GM18907 (cell line): Measurements from ENCODE around the gene CEP63.

Source experiments
- ATAC-seq: cut with Tn5 transposase; IDR thresholded peaks from one replicate; pipeline ENCODE4 v1.9.1; 2021; ENCODE audit warnings: mild to moderate bottlenecking, moderate library complexity; ENCODE audit not compliant: unreplicated experiment

Gene CEP63

GRCh38 chr3:134466331-134466730, 19.5 kb upstream of the CEP63 start:
- ATAC-seq, result no peak

- no peak for ATAC-seq
Observed at GRCh38 chr3:134468519-134468918, 17.3 kb upstream of the CEP63 start.

- ATAC-seq, result no peak
Observed at GRCh38 chr3:134471521-134472193, 14.2 kb upstream of the CEP63 start.

- ATAC-seq, result no peak
Observed at GRCh38 chr3:134472831-134473230, 13.0 kb upstream of the CEP63 start.

GRCh38 chr3:134473868-134474546, 11.8 kb upstream of the CEP63 start:
- no peak for ATAC-seq

- ATAC-seq, result no peak
Observed at GRCh38 chr3:134474956-134475355, 10.9 kb upstream of the CEP63 start.

- ATAC-seq, result no peak
Observed at GRCh38 chr3:134476306-134476705, 9.6 kb upstream of the CEP63 start.

GRCh38 chr3:134477002-134477401, 8.9 kb upstream of the CEP63 start:
- ATAC-seq, result no peak

- ATAC-seq, result no peak
Observed at GRCh38 chr3:134477938-134478337, 7.9 kb upstream of the CEP63 start.

- ATAC-seq, result no peak
Observed at GRCh38 chr3:134480546-134480945, 5.3 kb upstream of the CEP63 start.

GRCh38 chr3:134481166-134481565, 4.7 kb upstream of the CEP63 start:
- no peak for ATAC-seq

GRCh38 chr3:134482622-134483021, 3.2 kb upstream of the CEP63 start:
- no peak for ATAC-seq

GRCh38 chr3:134483195-134483900, 2.5 kb upstream of the CEP63 start:
- ATAC-seq, result no peak

- peak; percentile 19 for ATAC-seq
Observed at GRCh38 chr3:134485075-134485717, 661 bp upstream of the CEP63 start.

- ATAC-seq, result peak; percentile 25
Observed at GRCh38 chr3:134486577-134487041, 752 bp downstream of the CEP63 start.

GRCh38 chr3:134487406-134487805, 1.5 kb downstream of the CEP63 start:
- ATAC-seq, result no peak

- ATAC-seq, result no peak
Observed at GRCh38 chr3:134494495-134494894, 8.6 kb downstream of the CEP63 start.

GRCh38 chr3:134495980-134496379, 10.1 kb downstream of the CEP63 start:
- ATAC-seq, result no peak

GRCh38 chr3:134496471-134497071, 10.7 kb downstream of the CEP63 start:
- ATAC-seq, result no peak

- ATAC-seq, result no peak
Observed at GRCh38 chr3:134503266-134503665, 17.4 kb downstream of the CEP63 start.

GRCh38 chr3:134504132-134504531, 18.3 kb downstream of the CEP63 start:
- no peak for ATAC-seq
